Kidney glomerular epithelial cell (primary cell): ENCODE results near the gene CTAG1B.
"Not testable (repeated sequence)": the region's sequence is repeated elsewhere in the genome, so short reads cannot be mapped to it uniquely, and the experiment has no call there.

Experiments
- DNase-seq: peaks from one replicate; lab custom pipeline; 2025; lab: John Stamatoyannopoulos, UW

Gene CTAG1B

GRCh38 chrX:154619182-154619581, at the start of gene CTAG1B:
Gene CTAG1B (minus strand): TSS chrX:154619282. CDS start chrX:154619218, 64 bp downstream.
- DNase-seq, result not testable (repeated sequence)

GRCh38 chrX:154661899-154662298, 42.8 kb upstream of the CTAG1B start:
- no peak for DNase-seq

- no peak for DNase-seq
These were observed 42.1 kb upstream of the CTAG1B start for GRCh38 chrX:154661170-154661569.

GRCh38 chrX:154660541-154660940, 41.5 kb upstream of the CTAG1B start:
- DNase-seq, result no peak

GRCh38 chrX:154658957-154659356, 39.9 kb upstream of the CTAG1B start:
- DNase-seq, result no peak

- DNase-seq, result no peak
These were observed 39.1 kb upstream of the CTAG1B start for GRCh38 chrX:154658187-154658586.

GRCh38 chrX:154657226-154657805, 38.2 kb upstream of the CTAG1B start:
- DNase-seq, result no peak

GRCh38 chrX:154655786-154656185, 36.7 kb upstream of the CTAG1B start:
- DNase-seq, result no peak

GRCh38 chrX:154655346-154655745, 36.3 kb upstream of the CTAG1B start:
- DNase-seq, result no peak

GRCh38 chrX:154654925-154655324, 35.8 kb upstream of the CTAG1B start:
- no peak for DNase-seq

GRCh38 chrX:154654372-154654771, 35.3 kb upstream of the CTAG1B start:
- DNase-seq, result no peak

- not testable (repeated sequence) for DNase-seq
These were observed 34.3 kb upstream of the CTAG1B start, which contains the start of gene CTAG2 for GRCh38 chrX:154653413-154653812. Gene CTAG2 (minus strand): TSS chrX:154653579. CDS start chrX:154653515, 64 bp downstream.

- no peak for DNase-seq
These were observed 33.9 kb upstream of the CTAG1B start for GRCh38 chrX:154653048-154653401.

GRCh38 chrX:154652311-154653047, 33.4 kb upstream of the CTAG1B start:
- DNase-seq, result no peak

GRCh38 chrX:154650221-154650510, 31.1 kb upstream of the CTAG1B start:
- DNase-seq, result no peak

GRCh38 chrX:154649503-154650220, 30.6 kb upstream of the CTAG1B start:
- no peak for DNase-seq

- no peak for DNase-seq
These were observed 29.8 kb upstream of the CTAG1B start for GRCh38 chrX:154648931-154649330.

GRCh38 chrX:154645745-154646378, 26.8 kb upstream of the CTAG1B start:
- not testable (repeated sequence) for DNase-seq

GRCh38 chrX:154643708-154644107, 24.6 kb upstream of the CTAG1B start:
- not testable (repeated sequence) for DNase-seq

GRCh38 chrX:154641740-154642139, 22.7 kb upstream of the CTAG1B start:
- DNase-seq, result not testable (repeated sequence)

- not testable (repeated sequence) for DNase-seq
These were observed 14.6 kb upstream of the CTAG1B start for GRCh38 chrX:154633661-154634060.

- not testable (repeated sequence) for DNase-seq
These were observed 11.9 kb upstream of the CTAG1B start for GRCh38 chrX:154630949-154631348.

- DNase-seq, result not testable (repeated sequence)
These were observed 9.9 kb upstream of the CTAG1B start for GRCh38 chrX:154628960-154629359.
